ENCODE results near the gene LTA. TPM values are rescaled to one million over a fixed set of nuclear protein-coding genes. Genes with fewer than 3 reads are reported as not detected.

The LTA gene
- total and polyA plus RNA-seq, 10 donors = 2.4 to 14.4 (median 5.7) TPM

GRCh38 chr6:31614075-31614619 is 42.1 kb downstream of the LTA start:
- 50 to 74% (median 52%) methylated on average over 8 of the region's 8 CpGs for WGBS, 5 donors
- DNase-seq = no peak

GRCh38 chr6:31614684-31615578 is 42.8 kb downstream of the LTA start, which contains the start of gene AIF1:
TSS of gene AIF1 (plus strand) at chr6:31615234. CDS start at chr6:31615330, 96 bp downstream.
- TF ChIP-seq POLR2A (IDR thresholded peaks at IDR 0.05) = no peak
- TF ChIP-seq CTCF (IDR thresholded peaks at IDR 0.05 in 8 of 11, conservative IDR thresholded peaks at IDR 0.05 in 3 of 11) = no peak
- peak in 1 of 3 donors; percentile 63 for TF ChIP-seq POLR2AphosphoS5 (IDR thresholded peaks at IDR 0.05)
- Histone ChIP-seq H3K27ac (peak within 1 kb of the TSS; percentile 29 to 89 (median 80)), H3K36me3 (no peaks in the 10 kb centered on the region), H3K27me3 (replicated peaks in 1 of 7) (no peaks in the 10 kb centered on the region), H3K4me3 (peak within 1 kb of the TSS; percentile 12 to 67 (median 38)), H3K4me1 (peaks cover 0 to 54% (median 36%) of the 10 kb centered on the region in 6 donors), H3K9me3 (no peaks in the 10 kb centered on the region)
- intact Hi-C loops (cut with DNase I; ENCODE audit: low total_unique reads) = no loop called here
- DNase-seq = no peak
- WGBS, 5 donors = 29 to 47% (median 37%) methylated on average over 6 of the region's 6 CpGs

More at GRCh38 chr6:31614075-31614619, 42.1 kb downstream of the LTA start:
- Histone ChIP-seq H3K9me3 (no peaks in the 10 kb centered on the region), H3K27me3 (replicated peaks in 1 of 7) (no peaks in the 10 kb centered on the region), H3K4me1 (peaks cover 0 to 48% (median 29%) of the 10 kb centered on the region in 6 donors), H3K36me3 (no peaks in the 10 kb centered on the region), H3K27ac (peak overlapping the region in 7 of 8 donors; percentile 47 to 89 (median 80)), H3K4me3 (peak overlapping the region in 3 of 8 donors; percentile 42 to 67 (median 42))
- intact Hi-C loops (cut with DNase I; ENCODE audit: low total_unique reads) = no loop called here
- TF ChIP-seq CTCF (IDR thresholded peaks at IDR 0.05 in 8 of 11, conservative IDR thresholded peaks at IDR 0.05 in 3 of 11) (no peak), POLR2A (IDR thresholded peaks at IDR 0.05) (no peak), POLR2AphosphoS5 (IDR thresholded peaks at IDR 0.05) (no peak)

GRCh38 chr6:31615748-31616147 is 43.7 kb downstream of the LTA start:
- Histone ChIP-seq H3K27ac (peak overlapping the region; percentile 29 to 89 (median 80)), H3K4me1 (peaks cover 0 to 54% (median 36%) of the 10 kb centered on the region in 6 donors), H3K27me3 (replicated peaks in 1 of 7) (no peaks in the 10 kb centered on the region), H3K4me3 (peak overlapping the region; percentile 12 to 67 (median 38)), H3K36me3 (no peaks in the 10 kb centered on the region), H3K9me3 (no peaks in the 10 kb centered on the region)
- peak; percentile 84 for DNase-seq
- intact Hi-C loops (cut with DNase I; ENCODE audit: low total_unique reads) = no loop called here
- TF ChIP-seq POLR2A (IDR thresholded peaks at IDR 0.05) (no peak), CTCF (IDR thresholded peaks at IDR 0.05 in 8 of 11, conservative IDR thresholded peaks at IDR 0.05 in 3 of 11) (no peak), POLR2AphosphoS5 (IDR thresholded peaks at IDR 0.05) (peak in 1 of 3 donors; percentile 48)
- 16 to 41% (median 19%) methylated on average over 7 of the region's 7 CpGs for WGBS, 5 donors

- H3K27ac ChIP-seq = peak overlapping the region in 3 of 8 donors; percentile 87 to 89 (median 88)
- H3K4me3 ChIP-seq = peak overlapping the region in 2 of 8 donors; percentile 42 to 67
- WGBS, 5 donors = 77 to 86% (median 80%) methylated on average over 2 of the region's 2 CpGs
- H3K36me3 ChIP-seq = no peaks in the 10 kb centered on the region
- no peaks in the 10 kb centered on the region for H3K9me3 ChIP-seq
- intact Hi-C loops (cut with DNase I; ENCODE audit: low total_unique reads) = no loop called here
- DNase-seq = no peak
- TF ChIP-seq POLR2AphosphoS5 (IDR thresholded peaks at IDR 0.05) = no peak
- no peak for TF ChIP-seq CTCF (IDR thresholded peaks at IDR 0.05 in 8 of 11, conservative IDR thresholded peaks at IDR 0.05 in 3 of 11)
- no peak for TF ChIP-seq POLR2A (IDR thresholded peaks at IDR 0.05)
- no peaks in the 10 kb centered on the region for H3K27me3 ChIP-seq (replicated peaks in 1 of 7)
- peaks cover 4 to 64% (median 42%) of the 10 kb centered on the region in 6 donors for H3K4me1 ChIP-seq
Measured at GRCh38 chr6:31617010-31617409, 44.9 kb downstream of the LTA start.

Measured in spleen (tissue), 11 donors.